ENCODE measurements around the gene SRP68. TPM values are rescaled to one million over a fixed set of nuclear protein-coding genes. Genes with fewer than 3 reads are reported as not detected.

The SRP68 gene
- total RNA-seq, 4 donors from 2014 or later: 25.1 to 117 (median 65.0) TPM

DNA sequence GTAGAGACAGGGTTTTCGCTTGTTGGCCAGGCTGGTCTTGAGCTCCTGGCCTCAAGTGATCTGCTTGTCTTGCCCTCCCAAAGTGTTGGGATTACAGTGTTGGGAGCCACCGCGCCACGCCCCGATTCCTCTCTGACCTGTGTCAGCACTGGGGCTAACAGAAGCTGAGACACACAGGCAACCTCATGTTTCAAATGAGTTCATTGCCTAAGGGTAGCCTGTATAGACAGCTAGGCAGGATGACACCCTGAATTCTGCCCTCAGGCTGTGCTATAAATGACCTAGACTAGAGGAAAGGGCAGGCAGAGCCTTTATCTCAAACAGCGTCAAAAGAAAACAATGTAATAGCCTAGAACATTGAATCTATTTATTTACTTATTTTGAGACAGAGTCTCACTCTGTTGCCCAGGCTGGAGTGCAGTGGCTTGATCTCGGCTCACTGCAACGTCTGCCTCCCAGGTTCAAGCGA lies 74.0 kb downstream of the SRP68 start:
- H3K36me3 ChIP-seq: no peaks in the 10 kb centered on the region
- H3K4me3 ChIP-seq: no peak overlapping the region
- DNase-seq: no peak
- H3K9me3 ChIP-seq: no peaks in the 10 kb centered on the region
- intact Hi-C loops (cut with DNase I; ENCODE audit: low total_unique reads): no loop called here
- no peaks in the 10 kb centered on the region for H3K27me3 ChIP-seq
- no peak overlapping the region for H3K27ac ChIP-seq
- TF ChIP-seq, protein P1, sequence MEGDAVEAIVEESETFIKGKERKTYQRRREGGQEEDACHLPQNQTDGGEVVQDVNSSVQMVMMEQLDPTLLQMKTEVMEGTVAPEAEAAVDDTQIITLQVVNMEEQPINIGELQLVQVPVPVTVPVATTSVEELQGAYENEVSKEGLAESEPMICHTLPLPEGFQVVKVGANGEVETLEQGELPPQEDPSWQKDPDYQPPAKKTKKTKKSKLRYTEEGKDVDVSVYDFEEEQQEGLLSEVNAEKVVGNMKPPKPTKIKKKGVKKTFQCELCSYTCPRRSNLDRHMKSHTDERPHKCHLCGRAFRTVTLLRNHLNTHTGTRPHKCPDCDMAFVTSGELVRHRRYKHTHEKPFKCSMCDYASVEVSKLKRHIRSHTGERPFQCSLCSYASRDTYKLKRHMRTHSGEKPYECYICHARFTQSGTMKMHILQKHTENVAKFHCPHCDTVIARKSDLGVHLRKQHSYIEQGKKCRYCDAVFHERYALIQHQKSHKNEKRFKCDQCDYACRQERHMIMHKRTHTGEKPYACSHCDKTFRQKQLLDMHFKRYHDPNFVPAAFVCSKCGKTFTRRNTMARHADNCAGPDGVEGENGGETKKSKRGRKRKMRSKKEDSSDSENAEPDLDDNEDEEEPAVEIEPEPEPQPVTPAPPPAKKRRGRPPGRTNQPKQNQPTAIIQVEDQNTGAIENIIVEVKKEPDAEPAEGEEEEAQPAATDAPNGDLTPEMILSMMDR (IDR thresholded peaks at IDR 0.05): no peak
- no peak for TF ChIP-seq POLR2A (IDR thresholded peaks at IDR 0.05)
- no peaks in the 10 kb centered on the region for H3K4me1 ChIP-seq

DNA sequence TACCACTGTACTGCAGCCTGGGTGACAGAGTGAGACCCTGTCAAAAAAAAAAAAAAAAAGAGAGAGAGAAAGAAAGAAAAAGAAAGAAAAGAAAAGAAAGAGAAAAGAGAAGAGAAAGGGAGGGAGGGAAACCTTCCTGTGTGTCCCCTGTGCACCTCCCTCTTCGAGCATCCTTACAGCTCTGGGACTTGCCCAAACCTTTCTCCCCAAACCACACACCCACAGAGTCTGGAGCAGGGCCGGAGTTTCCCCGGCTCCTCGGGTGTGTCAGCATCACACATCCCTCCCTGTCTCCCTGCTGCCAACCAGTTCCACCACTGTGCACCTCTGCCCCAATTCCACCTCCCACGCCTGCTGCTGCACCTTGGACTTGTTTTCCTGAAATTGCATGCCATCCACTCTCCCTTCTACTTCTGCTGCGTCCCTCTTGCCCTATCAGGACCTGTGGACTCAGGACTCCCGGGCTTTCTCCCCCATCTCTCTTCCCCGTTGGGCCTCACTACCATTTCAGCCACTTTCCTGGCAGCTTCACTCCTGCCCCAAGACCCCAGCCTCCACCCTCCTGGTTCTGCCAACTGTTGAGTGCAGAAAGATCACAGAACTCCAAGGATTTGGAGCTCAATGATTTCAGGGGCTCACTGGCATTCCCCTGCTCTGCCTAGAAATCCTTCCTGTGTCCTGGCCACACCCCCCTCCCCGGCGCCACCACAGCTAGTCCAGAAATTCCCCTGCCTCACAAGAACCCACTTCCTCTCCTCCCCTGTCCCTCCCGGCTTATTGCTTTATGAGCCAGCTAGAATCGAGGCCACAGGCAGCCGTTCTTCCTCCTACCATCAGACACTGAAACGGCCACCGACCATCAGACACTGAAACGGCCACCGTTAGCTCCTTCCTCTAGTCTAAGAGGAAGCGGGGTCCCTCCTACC lies 75.4 kb downstream of the SRP68 start:
- H3K36me3 ChIP-seq: no peaks in the 10 kb centered on the region
- no peaks in the 10 kb centered on the region for H3K27me3 ChIP-seq
- intact Hi-C loops (cut with DNase I; ENCODE audit: low total_unique reads): no loop called here
- no peak for DNase-seq
- no peak overlapping the region for H3K4me3 ChIP-seq
- H3K27ac ChIP-seq: no peak overlapping the region
- H3K9me3 ChIP-seq: no peaks in the 10 kb centered on the region
- H3K4me1 ChIP-seq: no peaks in the 10 kb centered on the region
- TF ChIP-seq, protein P1 (IDR thresholded peaks at IDR 0.05): no peak
- no peak for TF ChIP-seq POLR2A (IDR thresholded peaks at IDR 0.05)

DNA sequence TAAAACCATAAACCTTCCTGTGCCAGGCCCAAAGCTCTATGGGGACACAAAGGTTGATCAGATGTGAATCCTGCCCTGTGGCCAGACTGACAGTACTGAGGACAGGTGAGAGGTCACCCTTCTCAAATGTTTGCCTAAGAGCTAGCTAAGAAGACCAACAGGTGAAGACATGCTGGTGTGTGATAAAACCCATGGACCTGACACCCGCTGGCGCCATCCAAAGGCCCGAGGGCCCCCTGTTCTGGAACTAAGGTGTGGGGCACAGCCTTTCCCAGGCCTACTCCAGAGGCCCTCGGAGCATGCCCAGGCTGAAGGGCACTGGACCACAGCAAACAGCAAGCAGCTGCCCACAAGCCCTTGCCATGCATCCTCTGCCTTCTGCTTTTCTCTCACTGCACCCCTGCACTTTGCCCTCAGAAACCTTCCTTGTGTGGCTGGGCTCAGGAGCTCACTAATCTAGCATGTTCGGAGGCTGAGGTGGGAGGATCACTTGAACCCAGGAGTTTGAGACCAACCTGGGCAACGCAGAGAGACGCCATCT lies 76.9 kb downstream of the SRP68 start:
- Histone ChIP-seq H3K27ac (no peak overlapping the region), H3K4me1 (no peaks in the 10 kb centered on the region), H3K9me3 (no peaks in the 10 kb centered on the region), H3K36me3 (no peaks in the 10 kb centered on the region), H3K4me3 (no peak overlapping the region), H3K27me3 (no peaks in the 10 kb centered on the region)
- TF ChIP-seq, protein P1 (IDR thresholded peaks at IDR 0.05): no peak
- no peak for TF ChIP-seq POLR2A (IDR thresholded peaks at IDR 0.05)
- no peak for DNase-seq
- intact Hi-C loops (cut with DNase I; ENCODE audit: low total_unique reads): no loop called here

DNA sequence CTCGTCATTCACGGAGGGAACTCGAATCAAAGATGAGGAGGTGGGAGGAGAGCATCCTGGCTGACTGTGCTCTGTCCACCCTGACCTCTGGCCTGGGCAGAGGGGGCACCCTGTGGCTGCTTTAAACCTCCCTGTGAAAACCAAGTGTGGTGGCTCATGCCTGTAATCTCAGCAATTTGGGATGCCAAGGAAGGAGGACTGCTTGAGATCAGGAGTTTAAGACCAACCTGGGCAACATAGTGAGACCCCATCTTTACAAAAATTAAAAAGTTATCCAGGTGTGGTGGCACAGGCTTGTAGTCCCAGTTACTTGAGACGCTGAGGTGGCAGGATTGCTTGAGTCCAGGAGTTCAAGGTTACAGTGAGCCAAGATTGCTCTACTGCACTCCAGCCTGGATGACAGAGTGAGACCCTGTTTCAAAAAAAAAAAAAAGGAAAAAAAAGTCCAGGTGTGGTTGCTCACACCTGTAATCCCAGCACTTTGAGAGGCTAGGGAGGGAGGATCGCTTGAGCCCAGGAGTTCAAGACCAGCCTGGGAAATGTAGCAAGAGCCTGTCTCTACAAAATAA lies 77.4 kb downstream of the SRP68 start:
- no peaks in the 10 kb centered on the region for H3K36me3 ChIP-seq
- H3K4me1 ChIP-seq: no peaks in the 10 kb centered on the region
- TF ChIP-seq, protein P1 (IDR thresholded peaks at IDR 0.05): no peak
- TF ChIP-seq POLR2A (IDR thresholded peaks at IDR 0.05): no peak
- no peaks in the 10 kb centered on the region for H3K9me3 ChIP-seq
- no peak for DNase-seq
- H3K4me3 ChIP-seq: no peak overlapping the region
- H3K27me3 ChIP-seq: no peaks in the 10 kb centered on the region
- intact Hi-C loops (cut with DNase I; ENCODE audit: low total_unique reads): no loop called here
- no peak overlapping the region for H3K27ac ChIP-seq

DNA sequence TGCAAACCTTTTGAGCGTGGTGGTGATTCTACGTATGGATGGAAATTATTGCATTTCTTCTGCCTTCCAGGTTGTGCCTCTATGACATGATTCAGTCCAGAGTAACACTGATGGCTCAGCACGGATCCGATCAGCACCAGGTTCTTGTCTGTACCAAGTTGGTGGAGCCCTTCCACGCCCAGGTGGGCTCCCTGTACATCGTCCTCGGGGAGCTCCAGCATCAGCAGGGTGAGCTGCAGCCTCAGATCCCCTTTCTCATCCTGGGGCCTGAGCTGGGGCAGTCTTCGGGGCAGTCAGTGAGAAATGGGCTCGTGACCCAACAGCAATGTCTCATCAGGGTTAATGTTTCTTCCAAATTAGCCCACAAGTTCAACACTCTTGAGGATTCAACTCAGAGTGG lies 80.9 kb downstream of the SRP68 start:
- no peaks in the 10 kb centered on the region for H3K9me3 ChIP-seq
- H3K27ac ChIP-seq: no peak overlapping the region
- intact Hi-C loops (cut with DNase I; ENCODE audit: low total_unique reads): no loop called here
- no peak overlapping the region for H3K4me3 ChIP-seq
- no peaks in the 10 kb centered on the region for H3K27me3 ChIP-seq
- H3K4me1 ChIP-seq: no peaks in the 10 kb centered on the region
- H3K36me3 ChIP-seq: no peaks in the 10 kb centered on the region
- TF ChIP-seq, protein P1 (IDR thresholded peaks at IDR 0.05): no peak
- no peak for TF ChIP-seq POLR2A (IDR thresholded peaks at IDR 0.05)
- DNase-seq: no peak
